ENCODE data around the gene NGLY1. TPM values are rescaled to one million over a fixed set of nuclear protein-coding genes. Genes with fewer than 3 reads are reported as not detected.

The NGLY1 gene
- total and polyA plus RNA-seq, 9 of the 15 experiments (the other 6 are each of a cell fraction or from before 2014, with no cell fraction given), result 52.2 to 124 (median 87.6) TPM

GRCh38 chr3:25708036-25708435 lies 75.2 kb downstream of the NGLY1 start:
- Histone ChIP-seq H4K20me1 (replicated peaks; ENCODE audit: control insufficient read depth, insufficient read depth, low read length) (no peaks in the 10 kb centered on the region), H3K4me3 (no peak overlapping the region), H3K27me3 (ENCODE audit: control insufficient read depth in 2 of 2, insufficient read depth in 2 of 2, low read length in 2 of 2) (peaks cover 4 to 8% of the 10 kb centered on the region in 2 experiments; a peak in 2 of 5 replicates), H2AFZ (ENCODE audit: low read depth, low read length) (no peak overlapping the region), H3K9me3 (replicated peaks; ENCODE audit: control insufficient read depth, insufficient read depth, low read depth, low read length) (no peaks in the 10 kb centered on the region), H3K4me2 (ENCODE audit: insufficient read depth, low read length) (no peak overlapping the region), H3K79me2 (ENCODE audit: control insufficient read depth, insufficient read depth, low read length) (no peaks in the 10 kb centered on the region), H3K36me3 (ENCODE audit: control insufficient read depth, insufficient read depth, low read length) (no peaks in the 10 kb centered on the region), H3K9ac (ENCODE audit: insufficient read depth in 1 of 2, low read depth in 2 of 2, low read length in 2 of 2) (no peak overlapping the region), H3K4me1 (replicated peaks in 1 of 2; ENCODE audit: control insufficient read depth in 2 of 2, insufficient read depth in 2 of 2, low read length in 2 of 2) (no peaks in the 10 kb centered on the region), H3K27ac (ENCODE audit: extremely low read depth, low read depth, low read length) (no peak overlapping the region), H3K9me1 (ENCODE audit: control insufficient read depth, insufficient read depth, low read length) (no peaks in the 10 kb centered on the region)
- FAIRE-seq, result no peak
- ChIA-PET CTCF (ENCODE audit: low intra/inter-chr PET ratio) (no interaction called here), POLR2A (no interaction called here)
- in situ Hi-C loops (cut with MboI), result no loop called here
- 2% methylated on average over 3 of the region's 3 CpGs for WGBS (ENCODE audit: insufficient coverage, low coverage, missing lambda C conversion rate)
- intact Hi-C loops (cut with micrococcal nuclease), result no loop called here
- BruUV-seq (replicated peaks), result no TSS peak
- no peak for DNase-seq (ENCODE audit: extremely low read depth in 1 of 4, low spot score in 3 of 4)
- TF ChIP-seq DEAF1 (CRISPR knock-in tag; IDR thresholded peaks at IDR 0.05) (no peak), ARHGAP35 (IDR thresholded peaks at IDR 0.05; ENCODE audit: partially characterized antibody) (no peak), ZNF212 (CRISPR knock-in tag; IDR thresholded peaks at IDR 0.05) (no peak), KLF16 (IDR thresholded peaks at IDR 0.05) (no peak), TBP (optimal IDR thresholded peaks at IDR 0.05; ENCODE audit: low read depth, low read length) (no peak), RHOXF2B (CRISPR knock-in tag; conservative IDR thresholded peaks at IDR 0.05) (no peak), BCLAF1 (IDR thresholded peaks at IDR 0.05; ENCODE audit: borderline replicate concordance in 1 of 2, control insufficient read depth in 1 of 2, low read depth in 2 of 2, low read length in 1 of 2) (no peak), STAT5A (IDR thresholded peaks at IDR 0.05; ENCODE audit: borderline replicate concordance, low read length) (no peak), TGIF2 (CRISPR knock-in tag; IDR thresholded peaks at IDR 0.05) (no peak), HLTF (IDR thresholded peaks at IDR 0.05) (no peak), DMBX1 (CRISPR knock-in tag; IDR thresholded peaks at IDR 0.05; ENCODE audit: borderline replicate concordance) (no peak), SAP30 (IDR thresholded peaks at IDR 0.05; ENCODE audit: borderline replicate concordance, insufficient read depth, low read depth, low read length, poor library complexity, severe bottlenecking) (no peak), CEBPB (tag; IDR thresholded peaks at IDR 0.05) (no peak)
- no peak for ATAC-seq
